Jurkat, Clone E6-1 (cell line): Measurements from ENCODE around the gene IRGQ.
A peak's percentile ranks its signal among the peaks of the same experiment; 100 is the strongest.

Experiments
- DNase-seq: peaks from one replicate; pipeline ENCODE4 v3.0.0-alpha.2; 2011; ENCODE audit warnings: low read depth, low spot score
- H3K4me3 ChIP-seq: 2 replicates; pipeline ENCODE4 v1.5.1; 2011; ENCODE audit warnings: mild to moderate bottlenecking, low read length, control low read depth, moderate library complexity

Gene IRGQ

DNA sequence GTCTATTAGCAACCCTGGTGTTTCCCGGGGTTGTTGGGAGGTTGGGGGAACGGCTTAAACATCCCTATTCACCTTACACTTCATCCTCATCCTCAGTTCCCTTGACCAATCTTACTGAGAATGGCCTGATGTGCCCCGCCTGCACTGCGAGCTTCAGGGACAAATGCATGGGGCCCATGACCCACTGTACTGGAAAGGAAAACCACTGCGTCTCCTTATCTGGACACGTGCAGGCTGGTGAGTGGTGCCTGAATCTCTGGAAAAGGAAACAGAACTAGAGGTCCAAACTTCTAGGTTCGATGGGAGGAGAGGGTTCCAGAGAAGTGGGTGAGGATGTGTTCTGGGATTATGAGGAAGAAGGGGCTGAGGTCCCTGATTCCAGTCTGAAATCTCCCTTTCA, 14.5 kb downstream of the IRGQ start:
- H3K4me3 ChIP-seq = peak overlapping the region; percentile 66
- no peak for DNase-seq

DNA sequence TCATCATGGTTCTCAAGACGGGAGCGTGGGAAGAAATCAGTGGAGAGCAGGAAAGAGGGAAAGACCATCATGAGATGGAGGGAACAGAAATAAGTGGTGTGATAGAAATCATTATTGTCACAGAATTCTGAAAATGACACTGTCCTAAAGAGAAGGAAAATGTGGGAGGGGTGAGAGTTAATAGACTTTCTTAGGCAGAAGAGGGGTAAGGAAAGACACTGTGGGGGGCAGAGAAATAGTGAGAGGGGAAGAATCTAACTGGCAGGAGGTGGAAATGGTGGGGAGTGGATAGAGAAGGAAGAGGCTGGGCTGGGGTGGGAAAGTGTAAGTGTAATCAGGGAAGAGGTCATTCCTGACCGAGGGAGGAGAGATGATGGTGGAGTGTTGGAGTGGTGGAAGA, 17.1 kb downstream of the IRGQ start:
- no peak overlapping the region for H3K4me3 ChIP-seq
- DNase-seq = no peak

GRCh38 chr19:43575955-43576878, 19.7 kb downstream of the IRGQ start:
- DNase-seq = no peak
- peak overlapping the region; percentile 46 for H3K4me3 ChIP-seq

DNA sequence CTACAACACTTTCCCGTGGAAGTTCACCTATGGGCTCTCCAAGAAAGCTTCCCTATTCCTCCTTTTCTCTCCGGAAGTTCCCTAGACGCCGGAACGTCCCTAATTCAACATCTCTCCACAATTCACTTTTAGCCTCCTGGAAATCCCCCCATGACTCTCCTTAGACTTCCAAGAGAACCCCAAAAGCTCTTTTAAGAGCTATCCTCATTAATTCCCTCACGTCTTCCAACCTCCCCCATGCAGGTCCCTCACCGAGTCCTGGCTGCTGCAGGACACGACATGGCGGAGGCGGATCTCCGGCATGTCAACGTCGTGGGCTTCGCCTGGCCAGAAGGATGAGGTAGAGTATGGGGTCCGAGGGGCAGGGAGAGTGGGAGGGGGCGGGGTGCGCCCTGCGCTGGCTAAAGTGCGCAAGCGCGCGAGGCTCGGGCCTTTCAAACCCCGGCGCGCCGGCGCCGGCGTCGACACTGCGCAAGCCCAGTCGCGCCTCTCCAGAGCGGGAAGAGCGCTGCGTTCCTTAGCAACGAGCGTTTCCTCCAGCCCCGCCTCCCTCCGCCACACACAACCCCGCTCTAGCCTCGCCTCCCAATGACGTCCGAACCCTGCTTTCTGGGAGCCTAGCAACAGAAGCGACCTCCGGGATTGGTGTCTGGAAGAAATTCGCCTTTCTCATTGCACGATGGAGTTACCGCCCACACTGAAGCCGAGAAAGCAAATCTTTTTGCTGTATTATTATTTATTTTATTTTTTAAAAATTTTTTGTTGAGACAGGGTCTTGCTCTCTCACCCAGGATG, 20.6 kb downstream of the IRGQ start, which contains the start of the genes PINLYP and XRCC1:
PINLYP (plus strand) TSS at position 646 of the 795 bp plus-strand sequence. CDS start 1,391 bp downstream, outside the sequence.
XRCC1 (minus strand) TSS at position 372 of the 795 bp plus-strand sequence; CDS start at position 303, 69 bp downstream.
- peak; percentile 98 for DNase-seq
- peak within 1 kb of the TSS; percentile 98 for H3K4me3 ChIP-seq

GRCh38 chr19:43574424-43575155, 21.3 kb downstream of the IRGQ start:
- DNase-seq = no peak
- H3K4me3 ChIP-seq = peak overlapping the region; percentile 98

DNA sequence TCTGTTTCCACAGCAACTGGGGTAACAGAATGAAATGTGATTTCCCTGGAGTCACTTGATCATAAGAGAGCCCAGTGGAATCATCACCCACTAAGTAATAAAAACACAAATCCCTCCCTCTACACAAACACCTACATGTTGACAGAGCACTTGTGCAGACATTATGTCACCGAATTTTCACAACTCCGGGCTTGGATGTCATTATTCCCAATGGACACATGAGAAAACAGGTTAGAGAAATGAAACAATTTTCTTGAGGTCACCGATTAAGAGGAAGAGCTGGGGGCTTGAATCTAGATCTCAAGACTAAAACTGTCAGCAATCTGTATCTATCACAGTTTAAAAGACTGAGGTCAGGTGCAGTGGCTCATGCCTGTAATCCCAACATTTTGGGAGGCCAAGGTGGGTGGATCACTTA, 23.8 kb downstream of the IRGQ start:
- no peak for DNase-seq
- no peak overlapping the region for H3K4me3 ChIP-seq

GRCh38 chr19:43570174-43570791, 25.7 kb downstream of the IRGQ start:
- DNase-seq = peak; percentile 50
- no peak overlapping the region for H3K4me3 ChIP-seq

DNA sequence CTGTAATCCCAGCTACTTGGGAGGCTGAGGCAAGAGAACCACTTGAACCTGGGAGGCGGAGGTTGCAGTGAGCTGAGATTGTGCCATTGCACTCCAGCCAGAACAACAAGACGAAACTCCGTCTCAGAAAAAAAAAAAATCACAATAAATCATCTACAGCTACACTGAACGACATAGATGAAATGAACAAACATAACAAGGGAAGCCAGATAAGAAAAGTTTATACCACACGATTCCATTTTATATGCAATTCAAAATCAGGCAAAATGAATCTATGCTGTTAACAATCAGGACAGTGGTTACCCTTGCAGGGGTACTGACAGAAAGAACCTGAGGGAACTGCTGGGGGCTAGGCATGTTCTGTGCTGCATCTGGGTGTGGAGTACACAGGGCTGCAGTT, 26.3 kb downstream of the IRGQ start:
- H3K4me3 ChIP-seq = no peak overlapping the region
- no peak for DNase-seq

GRCh38 chr19:43564800-43565199, 31.1 kb downstream of the IRGQ start:
- no peak overlapping the region for H3K4me3 ChIP-seq
- DNase-seq = peak; percentile 52

DNA sequence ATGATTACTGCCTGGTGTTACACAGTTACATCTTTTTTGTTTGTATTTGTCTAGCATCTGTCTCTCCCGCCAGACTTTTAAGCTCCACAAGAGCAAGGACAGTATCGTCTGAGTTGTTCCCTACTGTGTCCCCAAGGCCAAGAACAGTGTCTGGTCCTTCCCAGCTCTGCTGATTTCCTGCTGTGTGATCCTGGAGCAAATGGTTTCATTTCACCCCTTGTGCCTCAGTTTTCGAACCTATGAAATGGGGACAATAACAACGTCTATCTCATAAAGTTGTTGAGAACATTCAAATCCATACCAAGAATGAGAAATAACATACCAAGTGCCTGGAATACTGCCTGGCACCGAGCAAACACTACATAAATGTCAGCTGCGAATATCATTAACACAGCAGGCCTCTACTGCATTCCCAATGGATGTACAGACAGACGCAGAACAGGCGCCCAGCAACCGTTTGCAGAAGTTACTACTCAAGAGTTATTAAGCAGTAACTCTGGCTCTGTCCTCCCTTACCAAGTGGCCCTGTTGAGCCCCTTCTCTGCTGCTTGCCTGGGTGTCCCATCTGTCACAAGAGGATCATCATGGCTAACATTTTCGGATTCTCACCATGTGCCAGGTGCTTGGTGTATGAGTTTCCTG, 32.0 kb downstream of the IRGQ start:
- DNase-seq = no peak

GRCh38 chr19:43562698-43563241, 33.2 kb downstream of the IRGQ start:
- peak; percentile 96 for DNase-seq
- H3K4me3 ChIP-seq = no peak overlapping the region

More for the DNA sequence above, 32.0 kb downstream of the IRGQ start:
- no peak overlapping the region for H3K4me3 ChIP-seq

- peak overlapping the region; percentile 12 for H3K4me3 ChIP-seq
- no peak for DNase-seq
Observed at GRCh38 chr19:43562226-43562697, 33.7 kb downstream of the IRGQ start.

DNA sequence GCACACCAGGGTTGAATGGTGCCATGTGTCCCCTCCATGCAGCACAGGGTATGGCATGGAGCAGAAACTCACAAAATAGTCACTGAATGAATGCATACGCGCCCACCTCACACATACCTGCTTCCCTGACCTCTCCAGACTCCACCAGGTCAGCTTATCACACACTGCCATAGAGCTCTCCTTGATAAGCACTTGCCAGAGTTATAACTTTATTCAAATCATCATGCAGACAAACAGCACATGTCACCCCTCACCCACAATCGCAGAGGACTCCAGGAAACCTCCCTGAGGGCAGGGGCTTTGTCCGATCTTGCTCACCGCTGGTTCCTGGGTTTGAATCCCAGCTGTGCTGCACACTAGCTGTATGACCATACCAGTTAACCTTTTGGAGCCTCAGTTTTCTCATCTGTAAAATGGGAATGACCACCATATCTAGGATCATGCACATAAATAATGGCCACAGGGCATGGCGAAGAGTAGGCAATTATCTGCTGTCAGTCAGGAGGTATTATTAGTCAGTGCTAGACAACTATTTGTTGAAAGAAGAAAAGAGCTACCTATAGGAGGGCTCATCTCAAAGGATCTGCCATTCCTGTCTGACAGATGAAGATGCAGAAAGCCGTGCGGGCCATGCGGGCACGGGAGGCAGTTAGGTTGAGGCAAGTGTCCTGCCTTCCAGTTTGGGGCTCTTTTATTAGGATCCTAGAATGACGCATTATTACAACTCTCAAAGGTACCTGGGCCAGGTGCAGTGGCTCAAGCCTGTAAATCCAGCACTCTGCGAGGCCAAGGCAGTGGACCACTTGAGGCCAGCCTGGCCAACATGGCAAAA, 34.6 kb downstream of the IRGQ start:
- no peak overlapping the region for H3K4me3 ChIP-seq
- DNase-seq = no peak

DNA sequence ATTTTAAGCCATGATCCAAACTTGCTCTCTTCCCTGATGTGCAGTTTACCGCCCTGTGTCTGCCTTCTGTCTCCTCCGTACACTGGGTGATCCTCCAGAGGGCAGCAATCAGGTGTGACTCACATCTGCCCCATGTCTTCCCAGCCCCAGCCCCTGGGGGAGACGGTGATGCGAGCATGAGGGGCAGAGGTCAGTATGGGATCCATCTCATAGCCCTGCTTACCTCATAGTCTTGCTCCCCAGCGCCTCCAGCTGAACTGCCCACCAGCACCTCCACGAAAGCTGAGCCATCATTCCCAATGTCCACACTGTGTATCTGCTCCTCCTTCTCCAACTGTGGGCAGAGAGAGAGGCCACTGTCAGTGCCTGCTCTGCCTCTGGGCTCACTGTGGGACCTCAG, 35.2 kb downstream of the IRGQ start:
- H3K4me3 ChIP-seq = no peak overlapping the region
- DNase-seq = no peak

DNA sequence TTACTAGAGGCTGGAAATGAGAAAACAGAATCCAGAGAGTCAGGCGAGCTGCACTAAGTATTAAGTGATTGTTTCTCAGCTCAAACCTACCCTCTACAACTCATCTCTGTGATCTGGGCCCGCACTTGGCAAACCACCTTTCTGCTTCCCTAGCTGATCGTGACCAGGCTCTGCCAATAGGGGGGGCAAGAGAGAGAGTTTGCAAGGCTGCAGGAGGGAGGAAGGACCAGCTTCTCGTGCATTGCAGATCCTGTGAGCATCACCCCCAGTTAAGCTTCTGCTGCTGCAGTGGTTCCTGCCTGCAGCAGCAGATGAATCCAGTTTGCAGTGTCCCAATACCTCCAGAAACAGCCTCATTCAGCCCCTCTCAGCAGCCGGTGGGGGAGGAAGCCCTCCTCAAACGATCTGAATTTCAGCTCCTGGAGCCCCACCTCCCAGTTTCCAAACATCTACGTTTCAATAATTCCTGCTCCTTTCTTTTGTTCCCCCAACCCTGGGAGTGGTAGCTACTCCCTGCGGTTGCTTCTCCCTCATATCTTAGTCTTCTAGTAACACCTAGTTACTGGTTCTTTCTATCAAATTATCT, 40.7 kb downstream of the IRGQ start:
- peak; percentile 77 for DNase-seq
- no peak overlapping the region for H3K4me3 ChIP-seq

- DNase-seq = no peak
- no peak overlapping the region for H3K4me3 ChIP-seq
Observed at GRCh38 chr19:43554317-43554895, 41.5 kb downstream of the IRGQ start.
